Ovary (tissue), 9 donors: Measurements from ENCODE around the gene APLNR. TPM values are rescaled to one million over a fixed set of nuclear protein-coding genes. Genes with fewer than 3 reads are reported as not detected.

Experiments
- DNase-seq, 5 donors: peaks; one replicate each; pipeline ENCODE4 v3.0.0-alpha.2; 2019 to 2020
- H3K27ac ChIP-seq, 2 donors: fragments of 200-600 bp; one replicate each; pipeline versions ENCODE4 v1.5.1 to v1.8.0; 2019 to 2022
- H3K27me3 ChIP-seq: fragments of 200-600 bp; one replicate; pipeline ENCODE4 v1.8.0; 2022
- H3K36me3 ChIP-seq: fragments of 200-600 bp; sonication (generic); one replicate; pipeline ENCODE4 v1.5.1; 2019
- H3K4me1 ChIP-seq: one replicate; pipeline ENCODE4 v1.8.1; 2013; ENCODE audit warnings: mild to moderate bottlenecking, moderate library complexity; ENCODE audit not compliant: insufficient read depth
- H3K4me3 ChIP-seq: fragments of 200-600 bp; sonication (generic); one replicate; pipeline ENCODE4 v1.5.1; 2017
- H3K9me3 ChIP-seq, 2 donors: fragments of 200-600 bp in 1 of 2; sonication (generic) in 1 of 2; one replicate each; pipeline versions ENCODE4 v1.5.1 to v1.8.1; 2013 to 2019; ENCODE audit warnings: mild to moderate bottlenecking in 1 of 2, moderate library complexity in 1 of 2
- EP300 ChIP-seq: sonication (generic); formaldehyde crosslinking; IDR thresholded peaks from one replicate; pipeline ENCODE4 v1.6.1; 2017; ENCODE audit warnings: antibody characterized with exemption
- POLR2A ChIP-seq: fragments of 450-650 bp; IDR thresholded peaks from one replicate; pipeline ENCODE4 v1.6.1; 2017; ENCODE audit warnings: antibody characterized with exemption, mild to moderate bottlenecking, moderate library complexity
- WGBS, 3 donors: extraction: QIAGEN DNeasy Blood & Tissue Kit in 1 of 3; methylation state at CpG; one replicate each; pipeline versions ENCODE4 v1.1.5 to v1.1.7; 2013 to 2017; 5-methylcytosine and 5-hydroxymethylcytosine counted together
- intact Hi-C, 4 donors: fragments of 100-400 bp; cut with DNase I; formaldehyde crosslinking; loops; one replicate each; pipeline versions ENCODE4 v1.11.0 to v1.15.1; 2022 to 2023
- polyA plus RNA-seq, 2 donors: library from polyadenylated mRNA; stranded (reverse); fragments of 200-250 nt in 1 of 2; fragments of 350-450 nt in 1 of 2; fragmentation: Illumina TruSeq in 1 of 2; extraction: RNeasy Lipid Tissue Mini Kit (QIAGEN cat#74804) in 1 of 2; gene quantifications; one replicate each; pipeline ENCODE4 v1.2.3, GENCODE V29; 2013 to 2014
- total RNA-seq, 7 donors: library from RNA; depleted of rRNA in 2 of 7; stranded (reverse); fragments of >200 nt in 2 of 7; fragmentation: NEBNext Ultra II Directional in 3 of 7; extraction: Animal tissue kit (Norgen Biotek cat#: 25700) in 3 of 7; gene quantifications; one replicate each; pipeline versions ENCODE4 v1.1.0 to v1.2.4, GENCODE V29; 2016 to 2023
- TF ChIP-seq, protein P1 (sequence below), 3 donors: fragments of 450-650 bp in 2 of 3; fragments of 200-600 bp in 1 of 3; IDR thresholded peaks; one replicate each; pipeline versions ENCODE4 v1.5.1 to v1.8.0; 2016 to 2022; ENCODE audit warnings: antibody characterized with exemption in 3 of 3, mild to moderate bottlenecking in 1 of 3
- donor health status: DM: no; HTN: no; CAD: no; lungs with moderate emphysema.
- donor health status: DM: no; HTN: no; CAD: no.
- donor health status: Bipolar disorder and iron deficiency.
- donor health status: DM: yes; HTN: yes; CAD: no.
- donor health status: DM: no; HTN: no; CAD: no.
- donor health status: DM: yes; HTN: yes; CAD: no.

Gene APLNR
- total and polyA plus RNA-seq, 9 donors, result 0.24 to 36.1 (median 0.94) TPM; not detected in 2

DNA sequence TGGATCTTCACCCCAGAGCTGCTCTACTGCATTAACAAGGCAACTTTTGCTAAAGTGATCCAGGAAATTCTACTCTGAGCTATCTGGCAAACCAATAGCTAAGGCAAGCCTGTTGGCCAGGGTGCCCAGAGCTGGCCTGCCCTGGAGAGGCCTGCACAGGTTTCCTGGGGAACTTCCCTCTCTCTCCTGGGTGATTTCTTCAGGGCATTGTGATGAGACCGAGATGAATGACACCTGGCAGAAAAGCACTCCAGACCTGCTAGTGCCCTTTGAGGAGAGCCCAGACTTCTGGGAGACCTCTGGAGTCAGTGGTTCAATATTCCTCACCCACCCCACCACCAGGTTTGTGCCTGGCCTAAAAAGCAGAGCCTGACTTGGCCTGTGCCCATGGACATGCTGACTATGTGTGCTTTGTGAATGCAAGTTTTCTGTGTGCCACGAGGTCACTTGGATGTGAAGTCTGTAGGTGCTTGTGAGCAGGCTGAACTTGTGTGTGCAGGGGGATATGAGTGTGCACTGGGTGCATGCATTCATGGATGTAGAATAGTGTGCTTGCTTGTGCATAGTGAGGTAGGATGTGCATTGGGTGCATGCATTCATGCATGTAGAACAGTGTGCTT is 4.4 kb upstream of the APLNR start:
- H3K4me1 ChIP-seq, result peaks cover 3% of the 10 kb centered on the region
- H3K27ac ChIP-seq, result no peak overlapping the region
- H3K4me3 ChIP-seq, result no peak overlapping the region
- no peaks in the 10 kb centered on the region for H3K9me3 ChIP-seq
- DNase-seq, result no peak
- H3K36me3 ChIP-seq, result no peaks in the 10 kb centered on the region
- WGBS, 3 donors, result 82 to 85% (median 84%) methylated on average over 2 of the region's 2 CpGs
- TF ChIP-seq, protein P1, sequence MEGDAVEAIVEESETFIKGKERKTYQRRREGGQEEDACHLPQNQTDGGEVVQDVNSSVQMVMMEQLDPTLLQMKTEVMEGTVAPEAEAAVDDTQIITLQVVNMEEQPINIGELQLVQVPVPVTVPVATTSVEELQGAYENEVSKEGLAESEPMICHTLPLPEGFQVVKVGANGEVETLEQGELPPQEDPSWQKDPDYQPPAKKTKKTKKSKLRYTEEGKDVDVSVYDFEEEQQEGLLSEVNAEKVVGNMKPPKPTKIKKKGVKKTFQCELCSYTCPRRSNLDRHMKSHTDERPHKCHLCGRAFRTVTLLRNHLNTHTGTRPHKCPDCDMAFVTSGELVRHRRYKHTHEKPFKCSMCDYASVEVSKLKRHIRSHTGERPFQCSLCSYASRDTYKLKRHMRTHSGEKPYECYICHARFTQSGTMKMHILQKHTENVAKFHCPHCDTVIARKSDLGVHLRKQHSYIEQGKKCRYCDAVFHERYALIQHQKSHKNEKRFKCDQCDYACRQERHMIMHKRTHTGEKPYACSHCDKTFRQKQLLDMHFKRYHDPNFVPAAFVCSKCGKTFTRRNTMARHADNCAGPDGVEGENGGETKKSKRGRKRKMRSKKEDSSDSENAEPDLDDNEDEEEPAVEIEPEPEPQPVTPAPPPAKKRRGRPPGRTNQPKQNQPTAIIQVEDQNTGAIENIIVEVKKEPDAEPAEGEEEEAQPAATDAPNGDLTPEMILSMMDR (IDR thresholded peaks at IDR 0.05), result no peak
- TF ChIP-seq EP300 (no peak), POLR2A (no peak)
- intact Hi-C loops, result loop anchor here in 1 of 4 donors (10.0 kb wide), 1 partner anchor 117 kb away; no protein-coding TSS in a partner anchor
- no peaks in the 10 kb centered on the region for H3K27me3 ChIP-seq

DNA sequence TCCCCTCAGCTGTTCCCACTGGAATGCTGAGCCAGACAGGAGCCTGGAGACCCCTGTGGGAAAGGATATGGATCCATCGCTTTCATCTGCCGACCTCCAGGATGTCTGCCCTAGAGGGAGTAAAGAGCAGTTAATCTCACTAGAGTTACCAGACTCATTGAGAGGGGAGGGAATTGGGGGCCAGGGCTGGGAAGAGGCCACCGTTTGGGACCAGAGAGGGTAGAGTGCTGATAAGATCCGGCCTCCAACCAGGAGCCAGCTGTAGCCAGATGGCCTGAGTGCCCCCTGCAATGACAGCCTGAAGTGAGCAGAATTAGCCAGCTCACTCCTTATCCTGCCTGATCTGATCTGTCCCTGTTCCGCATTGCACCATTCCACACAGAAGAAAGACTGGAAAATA is 3.7 kb upstream of the APLNR start:
- TF ChIP-seq, protein P1 (IDR thresholded peaks at IDR 0.05), result no peak
- Histone ChIP-seq H3K36me3 (no peaks in the 10 kb centered on the region), H3K9me3 (no peaks in the 10 kb centered on the region), H3K27me3 (no peaks in the 10 kb centered on the region), H3K4me1 (peaks cover 3% of the 10 kb centered on the region), H3K4me3 (no peak overlapping the region), H3K27ac (no peak overlapping the region)
- intact Hi-C loops, result loop anchor here in 1 of 4 donors (10.0 kb wide), 1 partner anchor 116 kb away; no protein-coding TSS in a partner anchor
- 69 to 76% (median 72%) methylated on average over 5 of the region's 5 CpGs for WGBS, 3 donors
- DNase-seq, result no peak

DNA sequence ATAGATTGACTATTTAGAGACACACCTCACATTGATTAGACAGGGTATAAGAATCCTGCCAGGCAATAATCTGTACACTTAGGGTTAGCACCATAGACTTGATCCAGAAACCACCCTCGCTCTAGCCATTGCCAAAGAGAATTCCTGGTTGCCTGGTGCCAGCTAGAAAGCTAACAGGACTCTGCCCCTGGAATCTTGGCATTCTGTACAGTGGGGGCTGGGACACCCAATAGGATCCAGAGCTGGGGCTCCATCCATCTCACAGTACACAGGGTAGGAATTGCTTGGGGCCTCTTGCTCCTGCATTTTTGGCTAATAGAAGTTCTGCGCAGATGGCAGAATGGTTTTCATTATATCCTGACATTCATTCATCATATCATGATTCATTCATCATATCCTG is 3.0 kb upstream of the APLNR start:
- 93 to 95% (median 95%) methylated on average over 2 of the region's 2 CpGs for WGBS, 3 donors
- no peak for DNase-seq
- H3K27me3 ChIP-seq, result no peaks in the 10 kb centered on the region
- TF ChIP-seq, protein P1 (IDR thresholded peaks at IDR 0.05), result no peak
- no peak for TF ChIP-seq POLR2A
- TF ChIP-seq EP300, result no peak
- intact Hi-C loops, result loop anchor here in 1 of 4 donors (10.0 kb wide), 1 partner anchor 115 kb away; no protein-coding TSS in a partner anchor
- H3K4me3 ChIP-seq, result no peak overlapping the region
- no peak overlapping the region for H3K27ac ChIP-seq
- H3K9me3 ChIP-seq, result no peaks in the 10 kb centered on the region
- no peaks in the 10 kb centered on the region for H3K36me3 ChIP-seq
- H3K4me1 ChIP-seq, result peaks cover 3% of the 10 kb centered on the region

DNA sequence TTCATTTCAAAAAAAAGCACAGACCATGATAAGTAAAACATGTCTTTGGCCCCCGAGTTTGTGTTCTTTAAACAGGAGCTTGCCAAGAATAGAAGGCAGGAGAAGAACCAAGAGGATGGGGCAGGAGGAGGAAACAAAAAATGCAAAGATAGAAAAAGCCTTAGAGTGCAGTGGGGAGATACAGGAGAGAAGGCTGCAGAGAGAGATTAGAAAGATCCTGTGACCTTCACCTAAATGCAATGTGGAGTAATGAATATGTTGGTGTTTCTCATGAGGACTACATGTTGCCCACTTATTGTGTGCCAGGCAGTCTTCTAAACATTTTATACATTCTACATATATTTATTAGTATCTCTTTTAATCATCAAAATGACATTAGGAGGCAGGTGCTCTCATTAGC is 2.3 kb upstream of the APLNR start:
- Histone ChIP-seq H3K4me1 (peaks cover 3% of the 10 kb centered on the region), H3K27ac (no peak overlapping the region), H3K4me3 (no peak overlapping the region), H3K9me3 (no peaks in the 10 kb centered on the region), H3K27me3 (no peaks in the 10 kb centered on the region), H3K36me3 (no peaks in the 10 kb centered on the region)
- DNase-seq, result no peak
- intact Hi-C loops, result no loop called here
- no peak for TF ChIP-seq EP300
- 35 to 67% (median 57%) methylated on average over 1 of the region's 1 CpG for WGBS, 3 donors
